ENCODE measurements around the gene GNG7.
A peak's percentile ranks its signal among the peaks of the same experiment; 100 is the strongest.
"Not testable (repeated sequence)": the region's sequence is repeated elsewhere in the genome, so short reads cannot be mapped to it uniquely, and the experiment has no call there.

GNG7 gene

DNA sequence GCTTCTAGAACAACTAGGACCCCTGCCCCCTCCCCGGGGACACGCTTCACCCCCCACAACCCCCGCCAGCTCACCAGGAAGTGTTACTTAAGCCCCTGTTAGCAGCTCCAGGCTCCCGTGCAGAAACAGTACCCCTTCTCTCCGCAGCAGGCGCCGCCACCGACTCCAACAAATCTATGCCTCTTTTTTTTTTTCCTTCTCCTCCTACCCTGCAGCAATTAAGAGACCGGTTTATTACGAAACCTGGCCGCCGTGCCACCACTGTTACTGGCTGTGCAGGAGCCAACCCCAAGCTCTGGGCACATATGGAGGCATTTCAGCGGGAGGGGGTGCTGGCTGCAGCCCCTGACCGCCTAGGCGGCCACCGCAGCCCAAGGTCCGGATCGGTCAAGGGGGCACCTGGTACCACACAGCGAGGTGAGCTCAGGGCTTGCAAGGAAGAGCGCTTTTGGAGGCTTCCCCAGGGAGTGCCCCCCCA, 224.2 kb downstream of the GNG7 start:
- no peak for DNase-seq

DNA sequence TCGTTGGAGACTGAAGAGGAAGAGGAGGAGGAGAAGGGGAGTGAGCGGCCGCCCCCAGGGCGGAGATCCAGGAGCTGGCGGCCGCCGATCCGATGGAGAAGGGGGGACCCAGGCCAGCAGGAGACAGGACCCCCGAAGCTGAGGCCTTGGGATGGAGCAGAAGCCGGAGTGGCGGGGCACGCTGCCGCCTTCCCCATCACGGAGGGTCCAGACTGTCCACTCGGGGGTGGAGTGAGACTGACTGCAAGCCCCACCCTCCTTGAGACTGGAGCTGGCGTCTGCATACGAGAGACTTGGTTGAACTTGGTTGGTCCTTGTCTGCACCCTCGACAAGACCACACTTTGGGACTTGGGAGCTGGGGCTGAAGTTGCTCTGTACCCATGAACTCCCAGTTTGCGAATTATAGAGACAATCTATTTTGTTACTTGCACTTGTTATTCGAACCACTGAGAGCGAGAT, 224.7 kb downstream of the GNG7 start:
- DNase-seq = no peak

DNA sequence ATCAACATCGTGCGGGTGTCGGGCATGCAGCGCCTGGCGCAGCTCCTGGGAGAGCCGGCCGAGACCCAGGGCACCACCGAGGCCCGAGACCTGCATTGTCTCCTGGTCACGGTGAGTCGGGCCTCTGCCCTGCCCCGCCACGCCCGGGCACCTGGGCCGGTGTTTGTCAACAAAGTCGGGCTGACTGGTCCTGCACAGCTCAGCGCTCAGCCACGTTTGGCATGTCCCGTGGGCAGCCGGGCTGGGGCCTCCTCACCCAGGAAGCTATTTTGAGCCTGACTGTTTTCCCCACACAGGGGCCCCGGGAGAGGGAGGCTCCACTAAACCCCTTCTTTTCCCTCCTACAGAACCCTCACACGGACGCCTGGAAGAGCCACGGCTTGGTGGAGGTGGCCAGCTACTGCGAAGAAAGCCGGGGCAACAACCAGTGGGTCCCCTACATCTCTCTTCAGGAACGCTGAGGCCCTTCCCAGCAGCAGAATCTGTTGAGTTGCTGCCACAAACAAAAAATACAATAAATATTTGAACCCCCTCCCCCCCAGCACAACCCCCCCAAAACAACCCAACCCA, 225.3 kb downstream of the GNG7 start:
- no peak for DNase-seq

DNA sequence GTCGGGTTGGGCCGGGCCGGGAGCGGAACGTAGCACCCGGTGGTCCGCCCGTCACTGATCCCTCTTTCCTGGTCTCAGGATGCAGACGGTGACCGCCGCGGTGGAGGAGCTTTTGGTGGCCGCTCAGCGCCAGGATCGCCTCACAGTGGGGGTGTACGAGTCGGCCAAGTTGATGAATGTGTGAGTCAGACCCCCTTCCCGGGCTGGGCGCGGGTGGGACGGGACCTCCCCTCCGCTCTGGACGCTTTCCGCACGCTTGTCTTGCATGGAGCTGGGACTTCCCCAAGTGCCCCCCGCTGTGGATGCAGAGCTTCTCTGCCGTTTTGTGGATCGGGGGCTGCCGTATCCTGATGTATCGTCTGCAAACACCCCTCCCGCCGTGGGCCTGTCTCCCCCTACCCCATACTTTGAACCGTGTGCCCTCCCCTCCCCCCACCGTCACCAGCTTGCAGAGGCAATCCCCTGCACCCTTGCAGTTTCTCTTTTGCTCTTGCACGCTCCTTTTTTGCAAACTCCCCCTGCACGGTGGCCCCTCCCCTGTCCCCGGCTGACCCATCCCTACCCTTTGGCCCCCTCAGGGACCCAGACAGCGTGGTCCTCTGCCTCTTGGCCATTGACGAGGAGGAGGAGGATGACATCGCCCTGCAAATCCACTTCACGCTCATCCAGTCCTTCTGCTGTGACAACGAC, 225.9 kb downstream of the GNG7 start:
- no peak for DNase-seq

DNA sequence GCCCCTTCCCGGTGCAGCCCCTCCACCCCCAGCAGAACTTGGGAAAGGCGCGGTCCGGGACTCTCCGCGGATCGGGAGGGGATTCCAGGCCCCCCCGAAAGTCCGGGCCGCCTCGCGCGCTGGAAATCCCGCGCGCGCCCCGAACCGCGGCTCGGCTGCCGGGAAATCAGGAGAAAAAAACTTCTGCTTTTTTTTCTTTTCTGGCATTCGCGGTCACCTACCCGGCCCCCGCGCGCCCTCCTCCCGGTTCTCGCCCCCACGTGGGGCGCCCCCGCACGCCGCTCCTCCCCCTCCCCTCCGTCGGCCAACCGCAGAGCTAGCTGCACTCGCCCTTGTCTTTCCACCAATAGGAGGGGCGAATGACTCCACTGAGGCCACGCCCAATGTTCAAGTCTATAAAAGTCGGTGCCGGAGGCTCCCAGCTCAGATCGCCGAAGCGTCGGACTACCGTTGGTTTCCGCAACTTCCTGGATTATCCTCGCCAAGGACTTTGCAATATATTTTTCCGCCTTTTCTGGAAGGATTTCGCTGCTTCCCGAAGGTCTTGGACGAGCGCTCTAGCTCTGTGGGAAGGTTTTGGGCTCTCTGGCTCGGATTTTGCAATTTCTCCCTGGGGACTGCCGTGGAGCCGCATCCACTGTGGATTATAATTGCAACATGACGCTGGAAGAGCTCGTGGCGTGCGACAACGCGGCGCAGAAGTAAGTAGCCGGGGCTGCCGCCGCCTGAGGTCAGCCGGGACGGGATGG, 226.6 kb downstream of the GNG7 start, which contains the start of gene GADD45B:
Gene GADD45B, plus strand, starts transcription at position 426 of the 749 bp plus-strand sequence. Its CDS starts 232 bp downstream, at position 658.
- DNase-seq = peak; percentile 51

DNA sequence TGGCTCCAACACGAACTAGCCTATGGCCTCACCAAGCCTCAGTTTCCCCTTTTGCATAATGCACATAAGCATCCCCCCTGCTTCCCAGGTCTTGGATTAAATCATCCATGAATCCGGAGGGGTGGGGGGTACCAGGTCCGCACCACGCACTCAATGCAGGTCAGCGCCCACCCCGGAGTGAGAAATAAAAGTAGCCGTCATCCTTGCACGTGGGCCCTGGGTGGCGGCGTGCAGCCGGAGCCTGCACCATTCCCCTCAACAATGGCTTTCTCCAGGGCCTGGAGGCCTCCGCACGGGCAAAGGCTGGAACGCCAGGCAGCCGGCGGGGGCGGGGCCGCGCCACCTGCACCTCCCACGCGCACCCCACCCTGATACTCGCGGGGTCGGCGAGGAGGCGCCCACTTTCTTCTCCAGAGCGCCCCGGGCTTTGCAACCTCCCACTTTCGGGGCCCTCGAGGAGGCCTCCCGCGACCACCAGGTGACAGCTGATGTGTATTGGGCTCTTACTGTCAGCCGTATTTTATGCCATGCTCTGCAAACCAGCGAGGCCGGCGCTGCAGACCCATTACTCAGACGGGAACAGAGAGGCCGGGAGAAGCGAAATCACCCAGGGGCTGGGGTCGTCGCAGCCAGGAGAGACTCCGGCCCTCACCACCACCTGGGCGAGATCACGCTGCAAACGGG, 227.3 kb downstream of the GNG7 start:
- no peak for DNase-seq

DNA sequence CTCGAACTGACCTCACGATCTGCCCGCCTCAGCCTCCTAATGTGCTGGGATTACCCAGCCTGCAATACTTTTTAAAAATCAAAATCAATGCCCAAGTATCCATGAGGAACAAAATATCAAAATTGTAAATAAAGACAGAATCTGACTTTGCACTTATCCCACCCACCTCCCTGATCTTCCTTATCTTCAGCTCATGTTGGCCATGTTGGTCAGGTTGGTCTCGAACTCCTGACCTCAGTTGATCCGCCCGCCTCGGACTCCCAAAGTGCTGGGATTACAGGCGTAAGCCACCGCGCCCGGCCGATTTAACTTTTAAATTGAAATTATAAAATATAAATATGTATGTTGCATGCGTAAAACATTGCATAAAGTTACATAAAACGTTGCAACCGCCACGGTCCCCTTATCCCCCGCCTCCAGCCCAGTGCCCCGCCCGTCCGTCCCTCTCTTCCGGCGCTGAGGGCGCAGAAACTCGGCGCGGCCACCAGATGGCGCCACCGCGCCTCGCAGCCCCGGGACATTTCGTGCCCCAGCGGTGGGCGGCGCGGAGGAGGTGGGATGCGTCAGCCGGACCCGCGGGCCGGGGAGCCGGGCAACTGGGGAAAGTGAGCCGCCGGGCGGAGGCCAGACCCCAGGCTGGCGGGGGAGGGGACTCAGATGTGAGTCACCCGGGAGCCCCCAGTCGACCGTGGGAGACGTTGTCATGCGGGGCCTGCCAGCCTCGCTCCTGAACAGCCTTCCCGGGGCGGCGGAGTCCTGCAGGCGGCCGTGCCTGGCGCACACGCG, 228.1 kb downstream of the GNG7 start:
- no peak for DNase-seq

DNA sequence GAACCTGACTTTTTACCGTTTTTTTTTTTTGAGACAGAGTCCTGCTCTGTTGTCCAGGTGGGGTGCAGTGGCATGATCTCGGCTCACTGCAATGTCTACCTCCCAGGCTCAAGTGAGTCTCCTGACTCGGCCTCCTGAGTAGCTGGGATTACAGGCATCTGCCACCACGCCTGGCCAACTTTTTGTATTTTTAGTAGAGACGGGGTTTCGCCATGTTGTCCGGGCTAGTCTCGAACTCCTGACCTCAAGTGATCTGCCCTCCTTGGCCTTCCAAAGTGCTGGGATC, 232.6 kb downstream of the GNG7 start:
- not testable (repeated sequence) for DNase-seq

DNA sequence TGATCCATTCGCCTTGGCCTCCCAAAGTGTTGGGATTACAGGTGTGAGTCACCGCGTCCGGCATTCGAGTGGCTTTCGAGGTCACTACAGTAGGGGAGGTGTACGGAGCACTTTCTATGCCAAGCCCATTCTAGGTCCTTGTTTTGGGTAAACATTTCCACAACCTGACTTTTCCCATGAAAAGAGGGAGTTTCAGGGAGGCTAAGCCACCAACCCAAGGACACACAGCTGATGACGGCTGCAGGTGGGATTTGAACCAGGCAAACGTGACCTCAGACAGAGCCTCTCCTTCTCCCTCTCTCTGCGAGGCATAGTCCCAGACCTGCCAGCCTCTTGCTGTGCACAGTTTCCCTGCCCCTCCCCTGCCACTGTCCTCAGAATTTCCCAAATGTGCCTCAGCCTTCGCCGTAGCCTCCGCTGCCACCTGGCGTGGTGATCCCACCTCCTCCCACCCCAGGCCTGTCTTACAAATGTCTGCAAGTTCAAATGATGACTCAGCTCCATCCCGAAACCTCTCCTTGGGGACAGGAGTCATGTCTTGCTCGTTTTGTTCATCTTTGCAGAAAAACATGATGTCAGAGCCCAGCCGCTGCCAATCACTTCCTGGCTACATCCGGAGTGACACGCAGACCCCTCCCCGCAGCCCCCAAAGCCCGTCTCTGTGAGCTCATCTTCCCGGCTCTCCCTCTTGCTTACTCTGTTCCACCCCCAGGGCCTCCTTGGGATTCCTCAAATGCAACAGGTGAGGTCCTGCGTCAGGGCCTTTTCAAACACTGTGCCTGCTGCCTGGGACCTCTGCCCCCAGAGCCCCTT, 233.2 kb downstream of the GNG7 start:
- DNase-seq = no peak

DNA sequence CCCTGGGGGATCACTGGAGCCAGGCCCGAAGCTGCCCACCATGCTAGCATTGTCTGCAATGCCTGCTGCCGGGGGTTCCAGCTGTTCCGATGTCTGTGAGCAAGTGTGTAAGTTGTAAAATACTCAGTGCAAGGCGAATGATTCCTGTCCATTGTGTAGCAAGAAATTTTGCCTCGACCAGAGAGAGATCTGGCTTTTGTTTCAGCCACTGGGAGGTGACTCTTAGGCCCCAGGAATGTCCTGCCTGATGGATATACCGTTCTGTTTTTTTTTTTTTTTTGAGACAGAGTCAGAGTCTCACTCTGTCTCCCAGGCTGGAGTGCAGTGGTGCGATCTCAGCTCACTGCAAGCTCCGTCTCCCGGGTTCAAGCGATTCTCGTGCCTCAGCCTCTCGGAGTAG, 233.9 kb downstream of the GNG7 start:
- no peak for DNase-seq

DNA sequence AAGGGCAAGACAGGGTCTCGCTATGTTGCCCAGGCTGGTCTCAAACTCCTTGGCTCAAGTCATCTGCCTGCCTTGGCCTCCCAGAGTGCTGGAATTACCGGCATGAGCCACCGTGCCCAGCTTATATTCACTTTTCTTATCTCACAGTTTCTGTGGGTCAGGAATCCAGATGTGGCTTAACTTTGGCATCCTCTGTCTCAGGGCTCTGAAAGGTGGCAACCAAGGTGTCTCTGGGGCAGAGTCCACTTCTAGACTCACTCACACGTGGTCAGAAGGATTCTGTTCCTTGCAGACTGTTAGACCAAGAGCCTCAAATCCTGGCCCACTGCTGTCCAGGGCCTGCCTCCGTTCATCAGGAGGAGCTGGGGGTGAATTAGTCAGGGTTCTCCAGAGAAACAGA, 238.1 kb downstream of the GNG7 start:
- DNase-seq = no peak

DNA sequence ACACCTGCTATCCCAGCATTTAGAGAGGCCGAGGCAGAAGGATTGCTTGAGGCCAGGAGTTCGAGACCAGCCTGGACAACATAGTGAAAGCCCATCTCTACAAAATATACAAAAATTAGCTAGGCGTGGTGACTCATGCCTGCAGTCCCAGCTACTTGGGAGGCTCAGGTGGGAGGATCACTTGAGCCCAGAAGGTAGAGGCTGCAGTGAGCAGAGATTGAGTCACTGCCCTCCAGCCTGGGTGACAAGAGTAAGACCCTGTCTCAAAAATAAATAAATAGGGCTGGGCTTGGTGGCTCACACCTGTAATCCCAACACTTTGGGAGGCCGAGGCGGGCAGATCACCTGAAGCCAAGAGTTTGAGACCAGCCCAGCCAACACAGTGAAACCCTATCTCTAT, 238.8 kb downstream of the GNG7 start:
- not testable (repeated sequence) for DNase-seq

DNA sequence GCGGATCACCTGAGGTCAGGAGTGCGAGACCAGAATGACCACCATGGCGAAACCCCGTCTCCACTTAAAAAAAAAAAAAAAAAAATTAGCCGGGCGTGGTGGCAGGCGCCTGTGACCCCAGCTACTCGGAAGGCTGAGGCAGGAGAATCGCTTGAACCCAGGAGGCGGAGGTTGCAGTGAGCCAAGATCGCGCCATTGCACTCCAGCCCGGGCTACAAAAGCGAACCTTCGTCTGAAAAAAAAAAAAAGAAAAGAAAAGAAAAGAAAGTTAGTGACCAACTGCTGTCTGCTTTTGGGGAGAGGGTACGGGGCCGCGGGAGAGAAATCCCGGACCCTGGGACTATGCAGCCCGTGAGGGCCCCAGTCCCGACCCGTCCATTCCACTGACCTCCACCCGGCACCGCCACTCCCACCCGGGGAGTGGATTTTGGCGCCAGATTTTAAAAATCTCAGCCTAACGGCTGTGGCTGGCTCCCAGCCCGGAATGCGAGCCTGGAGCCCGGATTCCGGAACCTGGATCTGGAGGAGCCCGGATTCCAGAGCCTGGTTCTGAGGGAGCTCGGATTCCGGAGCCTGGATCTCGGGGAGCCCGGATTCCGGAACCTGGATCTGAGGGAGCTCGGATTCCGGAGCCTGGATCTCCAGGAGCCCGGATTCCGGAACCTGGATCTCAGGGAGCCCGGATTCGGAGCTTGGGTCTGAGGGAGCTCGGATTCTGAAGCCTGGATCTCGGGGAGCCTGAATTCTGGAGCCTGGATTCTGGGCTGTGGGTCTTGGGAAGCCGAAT, 239.7 kb downstream of the GNG7 start:
- no peak for DNase-seq

DNA sequence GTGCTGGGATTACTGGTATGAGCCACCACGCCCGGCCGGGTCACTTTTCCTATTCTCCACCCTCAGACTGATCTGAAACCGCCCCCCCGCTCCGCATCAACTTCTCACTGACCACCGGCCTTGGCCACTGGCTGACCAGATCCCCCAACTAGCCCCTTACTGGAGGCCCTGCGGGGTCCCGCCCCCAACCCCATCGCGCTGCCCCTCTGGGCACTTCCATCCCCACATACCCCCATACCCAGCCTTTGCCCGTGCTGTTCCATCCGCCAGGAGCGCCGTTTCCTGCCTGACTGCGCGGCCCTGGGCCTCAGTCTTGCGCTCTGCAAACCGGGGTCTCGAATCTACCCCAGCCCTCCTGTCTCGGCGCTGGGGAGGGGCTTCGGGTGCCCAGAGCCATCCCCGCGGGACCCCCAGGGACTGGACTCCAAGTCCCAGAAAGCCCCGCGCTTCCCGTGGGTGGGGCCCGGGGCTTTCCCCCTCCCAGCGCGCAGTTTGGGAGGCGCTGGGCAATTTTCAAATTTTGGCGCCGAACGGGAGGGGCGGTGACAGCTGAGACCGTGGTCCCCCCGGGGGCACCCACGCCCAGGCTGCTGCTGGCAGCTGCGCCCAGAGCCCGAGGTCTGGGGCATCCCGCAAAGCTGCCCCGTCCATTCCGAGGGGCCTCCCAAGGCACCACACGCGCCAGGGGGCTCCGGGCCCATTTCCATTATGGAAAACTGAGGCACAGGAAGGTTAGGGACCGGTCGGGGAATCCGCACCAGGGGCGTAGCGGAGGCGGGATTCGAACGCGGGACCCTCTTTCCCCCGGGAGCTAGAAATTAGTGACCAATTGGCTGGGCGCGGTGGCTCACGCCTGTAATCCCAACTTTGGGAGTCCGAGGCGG, 240.5 kb downstream of the GNG7 start:
- DNase-seq = no peak

All from NCI-H2081 treated with DMSO at 0.1 percent for 48 hours (cell line).